ENCODE data around the gene LSAMP.

LSAMP gene

DNA sequence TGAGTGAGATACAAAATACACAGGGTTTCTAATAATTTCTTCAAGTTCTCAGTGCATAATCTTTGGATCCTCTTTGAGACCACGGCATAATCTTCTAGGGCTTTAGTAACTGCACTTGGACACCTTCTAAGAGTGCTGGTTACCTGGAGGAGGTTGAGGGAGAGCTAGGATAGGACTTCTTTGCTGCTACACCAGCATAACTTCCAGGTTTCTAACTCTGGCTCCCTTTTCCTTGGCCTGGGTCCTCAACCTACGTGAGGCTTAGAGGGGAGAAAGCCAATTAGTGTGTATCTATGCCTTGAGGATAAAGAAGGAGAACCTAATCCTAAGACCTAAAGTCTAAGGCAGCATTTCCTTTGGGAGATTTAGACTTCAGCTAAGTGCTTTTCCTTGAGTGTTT is 184.8 kb downstream of the LSAMP start:
- ChIA-PET POLR2A (no interaction called here), CTCF (no interaction called here)

DNA sequence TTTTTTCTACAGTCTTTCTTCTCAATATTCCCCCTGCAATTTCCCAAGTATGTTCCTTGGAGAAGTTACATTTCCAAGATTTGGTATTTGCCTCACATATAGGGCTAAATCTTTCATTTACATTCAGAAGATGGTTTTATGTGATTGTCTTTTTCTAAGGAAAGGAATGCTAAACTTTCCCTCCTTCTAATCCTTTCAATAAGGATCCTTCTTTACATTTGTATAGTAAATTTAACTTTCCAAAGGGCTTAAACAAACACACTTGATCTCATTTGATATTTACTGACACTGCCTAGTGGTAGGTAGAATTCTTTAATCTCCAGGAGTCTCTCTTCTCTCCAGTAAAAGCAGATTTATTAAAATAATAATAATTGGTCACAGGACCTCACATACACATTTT is 185.3 kb downstream of the LSAMP start:
- Histone ChIP-seq H3K36me3 (ENCODE audit: control insufficient read depth in 2 of 2, insufficient read depth in 1 of 2, low read length in 2 of 2) (no peaks in the 10 kb centered on the region), H3K4me3 (ENCODE audit: low read depth, low read length) (no peak overlapping the region), H3K27ac (ENCODE audit: extremely low read depth, low read depth, low read length) (no peak overlapping the region), H3K9me3 (ENCODE audit: control insufficient read depth, insufficient read depth, low read depth, low read length) (no peaks in the 10 kb centered on the region), H3K4me1 (ENCODE audit: control insufficient read depth, insufficient read depth, low read length) (no peaks in the 10 kb centered on the region)
- ChIA-PET POLR2A (no interaction called here), CTCF (interaction anchor here (0.5 kb wide), 1 partner anchor 24 kb away, joined by 6 read pairs; no protein-coding TSS in a partner anchor)
- no peak for TF ChIP-seq ZNF24 (tag by site-specific recombination; IDR thresholded peaks at IDR 0.05)
- TF ChIP-seq ZNF610 (tag by site-specific recombination; IDR thresholded peaks at IDR 0.05; ENCODE audit: borderline replicate concordance) = no peak
- no peak for TF ChIP-seq ZNF266 (tag by site-specific recombination; IDR thresholded peaks at IDR 0.05; ENCODE audit: low read depth)
- no peak for TF ChIP-seq OSR2 (tag by site-specific recombination; IDR thresholded peaks at IDR 0.05)
- no peak for TF ChIP-seq ZNF701 (tag by site-specific recombination; IDR thresholded peaks at IDR 0.05)
- no peak for TF ChIP-seq ZNF223 (tag by site-specific recombination; IDR thresholded peaks at IDR 0.05)
- no peak for TF ChIP-seq IKZF3 (tag by site-specific recombination; IDR thresholded peaks at IDR 0.05)
- no peak for TF ChIP-seq EGR2 (tag by site-specific recombination; IDR thresholded peaks at IDR 0.05; ENCODE audit: low read depth)
- TF ChIP-seq, protein P1, sequence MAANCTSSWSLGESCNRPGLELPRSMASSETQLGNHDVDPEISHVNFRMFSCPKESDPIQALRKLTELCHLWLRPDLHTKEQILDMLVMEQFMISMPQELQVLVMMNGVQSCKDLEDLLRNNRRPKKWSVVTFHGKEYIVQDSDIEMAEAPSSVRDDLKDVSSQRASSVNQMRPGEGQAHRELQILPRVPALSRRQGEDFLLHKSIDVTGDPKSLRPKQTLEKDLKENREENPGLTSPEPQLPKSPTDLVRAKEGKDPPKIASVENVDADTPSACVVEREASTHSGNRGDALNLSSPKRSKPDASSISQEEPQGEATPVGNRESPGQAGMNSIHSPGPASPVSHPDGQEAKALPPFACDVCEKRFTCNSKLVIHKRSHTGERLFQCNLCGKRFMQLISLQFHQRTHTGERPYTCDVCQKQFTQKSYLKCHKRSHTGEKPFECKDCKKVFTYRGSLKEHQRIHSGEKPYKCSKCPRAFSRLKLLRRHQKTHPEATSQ (tag by site-specific recombination; IDR thresholded peaks at IDR 0.05) = no peak
- no peak for TF ChIP-seq ZNF354C (tag by site-specific recombination; IDR thresholded peaks at IDR 0.05; ENCODE audit: borderline replicate concordance, low read depth)
- TF ChIP-seq ZNF664 (tag by site-specific recombination; IDR thresholded peaks at IDR 0.05) = no peak
- TF ChIP-seq ZNF596 (tag by site-specific recombination; IDR thresholded peaks at IDR 0.05) = no peak
- no peak for TF ChIP-seq GLIS1 (tag by site-specific recombination; IDR thresholded peaks at IDR 0.05)
- no peak for TF ChIP-seq ZNF133 (tag by site-specific recombination; IDR thresholded peaks at IDR 0.05)
- no peak for TF ChIP-seq ZNF433 (tag by site-specific recombination; IDR thresholded peaks at IDR 0.05; ENCODE audit: low read depth)
- TF ChIP-seq ZNF785 (tag by site-specific recombination; IDR thresholded peaks at IDR 0.05) = no peak
- no peak for TF ChIP-seq ZNF792 (tag by site-specific recombination; IDR thresholded peaks at IDR 0.05)
- TF ChIP-seq ZNF10 (tag by site-specific recombination; IDR thresholded peaks at IDR 0.05) = no peak
- TF ChIP-seq ZFP41 (tag by site-specific recombination; IDR thresholded peaks at IDR 0.05; ENCODE audit: borderline replicate concordance) = no peak
- TF ChIP-seq ZNF184 (tag by site-specific recombination; IDR thresholded peaks at IDR 0.05) = no peak

More for the DNA sequence above, 184.8 kb downstream of the LSAMP start:
- H3K27ac ChIP-seq (ENCODE audit: extremely low read depth, low read depth, low read length) = no peak overlapping the region
- no peak overlapping the region for H3K4me3 ChIP-seq (ENCODE audit: low read depth, low read length)
- no peaks in the 10 kb centered on the region for H3K4me1 ChIP-seq (ENCODE audit: control insufficient read depth, insufficient read depth, low read length)
- H3K9me3 ChIP-seq (ENCODE audit: control insufficient read depth, insufficient read depth, low read depth, low read length) = no peaks in the 10 kb centered on the region
- no peaks in the 10 kb centered on the region for H3K36me3 ChIP-seq (ENCODE audit: control insufficient read depth in 2 of 2, insufficient read depth in 1 of 2, low read length in 2 of 2)
- TF ChIP-seq ZNF530 (tag by site-specific recombination; IDR thresholded peaks at IDR 0.05; ENCODE audit: low read depth) (no peak), ZNF473 (tag by site-specific recombination; IDR thresholded peaks at IDR 0.05) (no peak), IKZF3 (tag by site-specific recombination; IDR thresholded peaks at IDR 0.05) (no peak), TCF7L2 (IDR thresholded peaks at IDR 0.05; ENCODE audit: borderline replicate concordance, low read depth, low read length) (no peak), MEIS1 (CRISPR knock-in tag; IDR thresholded peaks at IDR 0.05; ENCODE audit: borderline replicate concordance) (no peak), SP7 (tag by site-specific recombination; IDR thresholded peaks at IDR 0.05) (no peak), ZNF292 (tag by site-specific recombination; IDR thresholded peaks at IDR 0.05; ENCODE audit: borderline replicate concordance, low read depth) (no peak), ZNF146 (tag by site-specific recombination; IDR thresholded peaks at IDR 0.05) (no peak), ZEB2 (tag by site-specific recombination; IDR thresholded peaks at IDR 0.05) (no peak), ZNF423 (tag by site-specific recombination; IDR thresholded peaks at IDR 0.05) (no peak), KLF9 (tag by site-specific recombination; IDR thresholded peaks at IDR 0.05; ENCODE audit: low read depth) (no peak)
- TF ChIP-seq, protein P2, sequence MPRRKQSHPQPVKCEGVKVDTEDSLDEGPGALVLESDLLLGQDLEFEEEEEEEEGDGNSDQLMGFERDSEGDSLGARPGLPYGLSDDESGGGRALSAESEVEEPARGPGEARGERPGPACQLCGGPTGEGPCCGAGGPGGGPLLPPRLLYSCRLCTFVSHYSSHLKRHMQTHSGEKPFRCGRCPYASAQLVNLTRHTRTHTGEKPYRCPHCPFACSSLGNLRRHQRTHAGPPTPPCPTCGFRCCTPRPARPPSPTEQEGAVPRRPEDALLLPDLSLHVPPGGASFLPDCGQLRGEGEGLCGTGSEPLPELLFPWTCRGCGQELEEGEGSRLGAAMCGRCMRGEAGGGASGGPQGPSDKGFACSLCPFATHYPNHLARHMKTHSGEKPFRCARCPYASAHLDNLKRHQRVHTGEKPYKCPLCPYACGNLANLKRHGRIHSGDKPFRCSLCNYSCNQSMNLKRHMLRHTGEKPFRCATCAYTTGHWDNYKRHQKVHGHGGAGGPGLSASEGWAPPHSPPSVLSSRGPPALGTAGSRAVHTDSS (tag by site-specific recombination; IDR thresholded peaks at IDR 0.05) = no peak
